Measurements from ENCODE around the gene TNNI2.

Gene TNNI2

GRCh38 chr11:1834779-1835670 lies 3.8 kb upstream of the TNNI2 start, which contains the start of gene SYT8:
SYT8 (plus strand) TSS chr11:1834990; CDS start chr11:1835106, 116 bp downstream.
- DNase-seq (ENCODE audit: low spot score): no peak

- DNase-seq (ENCODE audit: low spot score): no peak
Observed at GRCh38 chr11:1835671-1836010, 3.1 kb upstream of the TNNI2 start.

GRCh38 chr11:1836011-1836945 lies 2.5 kb upstream of the TNNI2 start:
- no peak for DNase-seq (ENCODE audit: low spot score)

- peak; percentile 43 for DNase-seq (ENCODE audit: low spot score)
Observed at GRCh38 chr11:1837171-1838076, 1.4 kb upstream of the TNNI2 start.

- no peak for DNase-seq (ENCODE audit: low spot score)
Observed at GRCh38 chr11:1838077-1838425, 730 bp upstream of the TNNI2 start.

- DNase-seq (ENCODE audit: low spot score): no peak
Observed at GRCh38 chr11:1839204-1839923, 583 bp downstream of the TNNI2 start.

GRCh38 chr11:1839924-1840779 lies 1.4 kb downstream of the TNNI2 start:
- DNase-seq (ENCODE audit: low spot score): no peak

GRCh38 chr11:1840780-1841480 lies 2.1 kb downstream of the TNNI2 start:
- no peak for DNase-seq (ENCODE audit: low spot score)

GRCh38 chr11:1841511-1842148 lies 2.8 kb downstream of the TNNI2 start:
- DNase-seq (ENCODE audit: low spot score): no peak

GRCh38 chr11:1842149-1843097 lies 3.6 kb downstream of the TNNI2 start:
- DNase-seq (ENCODE audit: low spot score): no peak

GRCh38 chr11:1843098-1843473 lies 4.3 kb downstream of the TNNI2 start:
- DNase-seq (ENCODE audit: low spot score): no peak

GRCh38 chr11:1843796-1844195 lies 5.0 kb downstream of the TNNI2 start:
- no peak for DNase-seq (ENCODE audit: low spot score)

- DNase-seq (ENCODE audit: low spot score): no peak
Observed at GRCh38 chr11:1844221-1845094, 5.7 kb downstream of the TNNI2 start.

- no peak for DNase-seq (ENCODE audit: low spot score)
Observed at GRCh38 chr11:1845095-1845429, 6.3 kb downstream of the TNNI2 start.

- DNase-seq (ENCODE audit: low spot score): no peak
Observed at GRCh38 chr11:1845561-1846452, 7.0 kb downstream of the TNNI2 start.

GRCh38 chr11:1846453-1846932 lies 7.7 kb downstream of the TNNI2 start:
- DNase-seq (ENCODE audit: low spot score): no peak

Measured in RKO (cell line).